HepG2 (cell line): ENCODE measurements around the gene ZFP36L2. TPM values are rescaled to one million over a fixed set of nuclear protein-coding genes. Genes with fewer than 3 reads are reported as not detected.
A peak's percentile ranks its signal among the peaks of the same experiment; 100 is the strongest.

ENCODE experiments used
- ELF1 ChIP-seq: sonication (generic); formaldehyde crosslinking; IDR thresholded peaks from 2 replicates; pipeline ENCODE4 v1.4.0; 2020; ENCODE audit warnings: missing genetic modification reagents
- HDAC6 ChIP-seq: fragments of 200-600 bp; sonication (generic); IDR thresholded peaks from 2 replicates; pipeline ENCODE4 v1.7.0; 2017; ENCODE audit warnings: mild to moderate bottlenecking, antibody characterized with exemption, low read length, low read depth
- PPARG ChIP-seq: conservative IDR thresholded peaks from 2 replicates; pipeline ENCODE4 v1.6.1; 2016; ENCODE audit warnings: missing biosample characterization, missing genetic modification reagents
- PRPF4 ChIP-seq: fragments of 200-400 bp; formaldehyde crosslinking; IDR thresholded peaks from 2 replicates; pipeline ENCODE4 v1.6.1; 2016; ENCODE audit warnings: low read length, low read depth; ENCODE audit not compliant: poor library complexity, severe bottlenecking
- RAD21 ChIP-seq: fragments of 450-650 bp; formaldehyde crosslinking; IDR thresholded peaks from 2 replicates; pipeline ENCODE4 v1.5.0; 2020; ENCODE audit warnings: mild to moderate bottlenecking
- SMAD9 ChIP-seq: sonication (generic); formaldehyde crosslinking; IDR thresholded peaks from 2 replicates; pipeline ENCODE4 v1.5.1; 2020; ENCODE audit warnings: mild to moderate bottlenecking, missing genetic modification reagents
- ZNF225 ChIP-seq: sonication (generic); formaldehyde crosslinking; IDR thresholded peaks from 2 replicates; pipeline ENCODE4 v1.4.0; 2020; ENCODE audit warnings: mild to moderate bottlenecking, missing genetic modification reagents
- ZNF24 ChIP-seq: fragments of 450-650 bp; IDR thresholded peaks from 2 replicates; pipeline ENCODE4 v1.6.1; 2017; ENCODE audit warnings: antibody characterized with exemption, mild to moderate bottlenecking
- ZNF776 ChIP-seq: sonication (generic); formaldehyde crosslinking; IDR thresholded peaks from 2 replicates; pipeline ENCODE4 v1.4.0; 2020; ENCODE audit warnings: mild to moderate bottlenecking, missing genetic modification reagents
- ZNF850 ChIP-seq: sonication (generic); formaldehyde crosslinking; conservative IDR thresholded peaks from 2 replicates; pipeline ENCODE4 v1.9.0; 2021; ENCODE audit warnings: mild to moderate bottlenecking, missing genetic modification reagents
- polyA plus RNA-seq, 8 experiments: library from polyadenylated mRNA; depleted of rRNA in 3 of 8; stranded (reverse) in 7 of 8; unstranded in 1 of 8; fragments of >200 nt; fragmentation: Illumina TruSeq in 4 of 8; extraction: Trizol in 4 of 8; gene quantifications; 2 replicates each; pipeline versions ENCODE4 v1.2.1 to v1.2.3, GENCODE V29; 2011 to 2016; ENCODE audit warnings: low read depth in 4 of 8, missing spikeins in 1 of 8, mixed read lengths in 1 of 8; ENCODE audit not compliant: insufficient read depth in 1 of 8
- total RNA-seq, 5 experiments: library from RNA; depleted of rRNA; stranded (reverse); fragments of >200 nt; fragmentation: Illumina TruSeq; extraction: Trizol; gene quantifications; 2 replicates each; pipeline ENCODE4 v1.2.3, GENCODE V29; 2016; ENCODE audit warnings: low read depth in 1 of 5
- TF ChIP-seq, protein P1 (sequence below): sonication (generic); formaldehyde crosslinking; IDR thresholded peaks from 2 replicates; pipeline ENCODE4 v1.4.0; 2020; ENCODE audit warnings: mild to moderate bottlenecking, missing genetic modification reagents, borderline replicate concordance
- TF ChIP-seq, protein P2 (sequence below): fragments of 450-650 bp; IDR thresholded peaks from 2 replicates; pipeline ENCODE4 v1.6.1; 2017; ENCODE audit warnings: mild to moderate bottlenecking
- TF ChIP-seq, protein P3 (sequence below): sonication (generic); formaldehyde crosslinking; IDR thresholded peaks from 2 replicates; pipeline ENCODE4 v1.5.1; 2020; ENCODE audit warnings: mild to moderate bottlenecking, missing genetic modification reagents
- TF ChIP-seq, protein P4 (sequence below): sonication (generic); formaldehyde crosslinking; IDR thresholded peaks from 2 replicates; pipeline ENCODE4 v1.4.0; 2020; ENCODE audit warnings: missing genetic modification reagents

The ZFP36L2 gene
- total and polyA plus RNA-seq, 2 of the 13 experiments (the other 11 are each of a cell fraction or from before 2014, with no cell fraction given): 11.2 to 21.8 TPM

DNA sequence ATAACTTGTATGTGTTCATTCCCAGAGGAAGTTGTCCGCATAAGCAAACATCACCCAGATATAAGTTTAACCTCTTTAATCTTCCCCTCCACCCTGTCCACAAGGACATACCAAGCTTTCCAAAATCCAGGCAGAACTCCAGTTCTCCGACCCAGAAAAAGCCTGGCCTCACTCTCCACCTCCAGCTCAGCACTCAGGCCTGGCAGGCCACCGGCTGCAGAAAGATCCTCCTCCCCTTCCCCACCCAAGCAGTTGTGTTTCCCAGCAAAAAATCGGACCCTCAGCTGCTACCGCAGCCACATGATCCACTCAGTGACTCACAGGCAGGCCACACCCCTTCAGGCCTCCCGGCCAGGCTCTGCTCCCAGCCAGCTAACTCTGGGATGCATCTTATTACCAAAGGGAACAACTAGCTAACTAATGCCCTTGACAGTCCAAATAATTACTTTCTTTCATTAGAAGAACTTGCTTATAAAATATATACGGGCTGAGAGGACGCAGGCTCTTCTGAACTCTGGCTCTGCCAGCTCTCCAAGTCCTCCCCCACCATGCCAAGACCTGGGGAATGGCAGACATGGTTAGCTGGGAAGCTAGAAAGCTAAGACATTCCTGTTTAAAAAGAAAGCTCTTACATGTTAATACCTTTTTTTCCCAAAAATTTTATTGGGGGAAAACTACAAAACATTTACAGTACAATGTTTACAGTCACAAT, 4.5 kb downstream of the ZFP36L2 start (continued):
- TF ChIP-seq, protein P1, sequence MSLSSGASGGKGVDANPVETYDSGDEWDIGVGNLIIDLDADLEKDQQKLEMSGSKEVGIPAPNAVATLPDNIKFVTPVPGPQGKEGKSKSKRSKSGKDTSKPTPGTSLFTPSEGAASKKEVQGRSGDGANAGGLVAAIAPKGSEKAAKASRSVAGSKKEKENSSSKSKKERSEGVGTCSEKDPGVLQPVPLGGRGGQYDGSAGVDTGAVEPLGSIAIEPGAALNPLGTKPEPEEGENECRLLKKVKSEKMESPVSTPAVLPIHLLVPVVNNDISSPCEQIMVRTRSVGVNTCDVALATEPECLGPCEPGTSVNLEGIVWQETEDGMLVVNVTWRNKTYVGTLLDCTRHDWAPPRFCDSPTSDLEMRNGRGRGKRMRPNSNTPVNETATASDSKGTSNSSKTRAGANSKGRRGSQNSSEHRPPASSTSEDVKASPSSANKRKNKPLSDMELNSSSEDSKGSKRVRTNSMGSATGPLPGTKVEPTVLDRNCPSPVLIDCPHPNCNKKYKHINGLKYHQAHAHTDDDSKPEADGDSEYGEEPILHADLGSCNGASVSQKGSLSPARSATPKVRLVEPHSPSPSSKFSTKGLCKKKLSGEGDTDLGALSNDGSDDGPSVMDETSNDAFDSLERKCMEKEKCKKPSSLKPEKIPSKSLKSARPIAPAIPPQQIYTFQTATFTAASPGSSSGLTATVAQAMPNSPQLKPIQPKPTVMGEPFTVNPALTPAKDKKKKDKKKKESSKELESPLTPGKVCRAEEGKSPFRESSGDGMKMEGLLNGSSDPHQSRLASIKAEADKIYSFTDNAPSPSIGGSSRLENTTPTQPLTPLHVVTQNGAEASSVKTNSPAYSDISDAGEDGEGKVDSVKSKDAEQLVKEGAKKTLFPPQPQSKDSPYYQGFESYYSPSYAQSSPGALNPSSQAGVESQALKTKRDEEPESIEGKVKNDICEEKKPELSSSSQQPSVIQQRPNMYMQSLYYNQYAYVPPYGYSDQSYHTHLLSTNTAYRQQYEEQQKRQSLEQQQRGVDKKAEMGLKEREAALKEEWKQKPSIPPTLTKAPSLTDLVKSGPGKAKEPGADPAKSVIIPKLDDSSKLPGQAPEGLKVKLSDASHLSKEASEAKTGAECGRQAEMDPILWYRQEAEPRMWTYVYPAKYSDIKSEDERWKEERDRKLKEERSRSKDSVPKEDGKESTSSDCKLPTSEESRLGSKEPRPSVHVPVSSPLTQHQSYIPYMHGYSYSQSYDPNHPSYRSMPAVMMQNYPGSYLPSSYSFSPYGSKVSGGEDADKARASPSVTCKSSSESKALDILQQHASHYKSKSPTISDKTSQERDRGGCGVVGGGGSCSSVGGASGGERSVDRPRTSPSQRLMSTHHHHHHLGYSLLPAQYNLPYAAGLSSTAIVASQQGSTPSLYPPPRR (CRISPR knock-in tag): peak; percentile 28; the same call in 1 of the 2 replicates
- TF ChIP-seq ZNF24 (no peak), SMAD9 (no peak), ZNF850 (no peak), PPARG (CRISPR knock-in tag) (peak; percentile 56; the same call in 1 of the 2 replicates), RAD21 (CRISPR knock-in tag) (0 out of 2 replicates have a peak, but pooled peaks have one; percentile 57), PRPF4 (peak; percentile 31), ZNF225 (CRISPR knock-in tag) (peak; percentile 73; the same call in 1 of the 2 replicates), ZNF776 (CRISPR knock-in tag) (no peak), ELF1 (CRISPR knock-in tag) (peak; percentile 48; the same call in 1 of the 2 replicates), HDAC6 (no peak; the same call in none of the 2 replicates)
- TF ChIP-seq, protein P2, sequence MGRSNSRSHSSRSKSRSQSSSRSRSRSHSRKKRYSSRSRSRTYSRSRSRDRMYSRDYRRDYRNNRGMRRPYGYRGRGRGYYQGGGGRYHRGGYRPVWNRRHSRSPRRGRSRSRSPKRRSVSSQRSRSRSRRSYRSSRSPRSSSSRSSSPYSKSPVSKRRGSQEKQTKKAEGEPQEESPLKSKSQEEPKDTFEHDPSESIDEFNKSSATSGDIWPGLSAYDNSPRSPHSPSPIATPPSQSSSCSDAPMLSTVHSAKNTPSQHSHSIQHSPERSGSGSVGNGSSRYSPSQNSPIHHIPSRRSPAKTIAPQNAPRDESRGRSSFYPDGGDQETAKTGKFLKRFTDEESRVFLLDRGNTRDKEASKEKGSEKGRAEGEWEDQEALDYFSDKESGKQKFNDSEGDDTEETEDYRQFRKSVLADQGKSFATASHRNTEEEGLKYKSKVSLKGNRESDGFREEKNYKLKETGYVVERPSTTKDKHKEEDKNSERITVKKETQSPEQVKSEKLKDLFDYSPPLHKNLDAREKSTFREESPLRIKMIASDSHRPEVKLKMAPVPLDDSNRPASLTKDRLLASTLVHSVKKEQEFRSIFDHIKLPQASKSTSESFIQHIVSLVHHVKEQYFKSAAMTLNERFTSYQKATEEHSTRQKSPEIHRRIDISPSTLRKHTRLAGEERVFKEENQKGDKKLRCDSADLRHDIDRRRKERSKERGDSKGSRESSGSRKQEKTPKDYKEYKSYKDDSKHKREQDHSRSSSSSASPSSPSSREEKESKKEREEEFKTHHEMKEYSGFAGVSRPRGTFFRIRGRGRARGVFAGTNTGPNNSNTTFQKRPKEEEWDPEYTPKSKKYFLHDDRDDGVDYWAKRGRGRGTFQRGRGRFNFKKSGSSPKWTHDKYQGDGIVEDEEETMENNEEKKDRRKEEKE: no peak
- TF ChIP-seq, protein P3, sequence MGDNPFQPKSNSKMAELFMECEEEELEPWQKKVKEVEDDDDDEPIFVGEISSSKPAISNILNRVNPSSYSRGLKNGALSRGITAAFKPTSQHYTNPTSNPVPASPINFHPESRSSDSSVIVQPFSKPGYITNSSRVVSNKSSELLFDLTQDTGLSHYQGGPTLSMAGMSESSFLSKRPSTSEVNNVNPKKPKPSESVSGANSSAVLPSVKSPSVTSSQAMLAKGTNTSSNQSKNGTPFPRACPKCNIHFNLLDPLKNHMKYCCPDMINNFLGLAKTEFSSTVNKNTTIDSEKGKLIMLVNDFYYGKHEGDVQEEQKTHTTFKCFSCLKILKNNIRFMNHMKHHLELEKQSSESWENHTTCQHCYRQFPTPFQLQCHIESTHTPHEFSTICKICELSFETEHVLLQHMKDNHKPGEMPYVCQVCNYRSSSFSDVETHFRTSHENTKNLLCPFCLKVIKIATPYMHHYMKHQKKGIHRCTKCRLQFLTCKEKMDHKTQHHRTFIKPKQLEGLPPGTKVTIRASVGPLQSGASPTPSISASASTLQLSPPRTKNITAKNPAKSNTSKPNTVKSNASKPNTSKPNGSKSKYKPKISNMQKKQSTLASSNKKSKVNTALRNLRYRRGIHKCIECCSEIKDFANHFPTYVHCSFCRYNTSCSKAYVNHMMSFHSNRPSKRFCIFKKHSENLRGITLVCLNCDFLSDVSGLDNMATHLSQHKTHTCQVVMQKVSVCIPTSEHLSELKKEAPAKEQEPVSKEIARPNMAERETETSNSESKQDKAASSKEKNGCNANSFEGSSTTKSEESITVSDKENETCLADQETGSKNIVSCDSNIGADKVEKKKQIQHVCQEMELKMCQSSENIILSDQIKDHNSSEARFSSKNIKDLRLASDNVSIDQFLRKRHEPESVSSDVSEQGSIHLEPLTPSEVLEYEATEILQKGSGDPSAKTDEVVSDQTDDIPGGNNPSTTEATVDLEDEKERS (CRISPR knock-in tag): peak; percentile 72; the same call in 1 of the 2 replicates
- TF ChIP-seq, protein P4, sequence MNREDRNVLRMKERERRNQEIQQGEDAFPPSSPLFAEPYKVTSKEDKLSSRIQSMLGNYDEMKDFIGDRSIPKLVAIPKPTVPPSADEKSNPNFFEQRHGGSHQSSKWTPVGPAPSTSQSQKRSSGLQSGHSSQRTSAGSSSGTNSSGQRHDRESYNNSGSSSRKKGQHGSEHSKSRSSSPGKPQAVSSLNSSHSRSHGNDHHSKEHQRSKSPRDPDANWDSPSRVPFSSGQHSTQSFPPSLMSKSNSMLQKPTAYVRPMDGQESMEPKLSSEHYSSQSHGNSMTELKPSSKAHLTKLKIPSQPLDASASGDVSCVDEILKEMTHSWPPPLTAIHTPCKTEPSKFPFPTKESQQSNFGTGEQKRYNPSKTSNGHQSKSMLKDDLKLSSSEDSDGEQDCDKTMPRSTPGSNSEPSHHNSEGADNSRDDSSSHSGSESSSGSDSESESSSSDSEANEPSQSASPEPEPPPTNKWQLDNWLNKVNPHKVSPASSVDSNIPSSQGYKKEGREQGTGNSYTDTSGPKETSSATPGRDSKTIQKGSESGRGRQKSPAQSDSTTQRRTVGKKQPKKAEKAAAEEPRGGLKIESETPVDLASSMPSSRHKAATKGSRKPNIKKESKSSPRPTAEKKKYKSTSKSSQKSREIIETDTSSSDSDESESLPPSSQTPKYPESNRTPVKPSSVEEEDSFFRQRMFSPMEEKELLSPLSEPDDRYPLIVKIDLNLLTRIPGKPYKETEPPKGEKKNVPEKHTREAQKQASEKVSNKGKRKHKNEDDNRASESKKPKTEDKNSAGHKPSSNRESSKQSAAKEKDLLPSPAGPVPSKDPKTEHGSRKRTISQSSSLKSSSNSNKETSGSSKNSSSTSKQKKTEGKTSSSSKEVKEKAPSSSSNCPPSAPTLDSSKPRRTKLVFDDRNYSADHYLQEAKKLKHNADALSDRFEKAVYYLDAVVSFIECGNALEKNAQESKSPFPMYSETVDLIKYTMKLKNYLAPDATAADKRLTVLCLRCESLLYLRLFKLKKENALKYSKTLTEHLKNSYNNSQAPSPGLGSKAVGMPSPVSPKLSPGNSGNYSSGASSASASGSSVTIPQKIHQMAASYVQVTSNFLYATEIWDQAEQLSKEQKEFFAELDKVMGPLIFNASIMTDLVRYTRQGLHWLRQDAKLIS (CRISPR knock-in tag): peak; percentile 90; the same call in 1 of the 2 replicates
